ENCODE data around the gene LSM7. TPM values are rescaled to one million over a fixed set of nuclear protein-coding genes. Genes with fewer than 3 reads are reported as not detected.
A peak's percentile ranks its signal among the peaks of the same experiment; 100 is the strongest.
"Not testable (repeated sequence)": the region's sequence is repeated elsewhere in the genome, so short reads cannot be mapped to it uniquely, and the experiment has no call there.

The LSM7 gene
- polyA plus RNA-seq, 10 donors: 51.1 to 113 (median 65.5) TPM

DNA sequence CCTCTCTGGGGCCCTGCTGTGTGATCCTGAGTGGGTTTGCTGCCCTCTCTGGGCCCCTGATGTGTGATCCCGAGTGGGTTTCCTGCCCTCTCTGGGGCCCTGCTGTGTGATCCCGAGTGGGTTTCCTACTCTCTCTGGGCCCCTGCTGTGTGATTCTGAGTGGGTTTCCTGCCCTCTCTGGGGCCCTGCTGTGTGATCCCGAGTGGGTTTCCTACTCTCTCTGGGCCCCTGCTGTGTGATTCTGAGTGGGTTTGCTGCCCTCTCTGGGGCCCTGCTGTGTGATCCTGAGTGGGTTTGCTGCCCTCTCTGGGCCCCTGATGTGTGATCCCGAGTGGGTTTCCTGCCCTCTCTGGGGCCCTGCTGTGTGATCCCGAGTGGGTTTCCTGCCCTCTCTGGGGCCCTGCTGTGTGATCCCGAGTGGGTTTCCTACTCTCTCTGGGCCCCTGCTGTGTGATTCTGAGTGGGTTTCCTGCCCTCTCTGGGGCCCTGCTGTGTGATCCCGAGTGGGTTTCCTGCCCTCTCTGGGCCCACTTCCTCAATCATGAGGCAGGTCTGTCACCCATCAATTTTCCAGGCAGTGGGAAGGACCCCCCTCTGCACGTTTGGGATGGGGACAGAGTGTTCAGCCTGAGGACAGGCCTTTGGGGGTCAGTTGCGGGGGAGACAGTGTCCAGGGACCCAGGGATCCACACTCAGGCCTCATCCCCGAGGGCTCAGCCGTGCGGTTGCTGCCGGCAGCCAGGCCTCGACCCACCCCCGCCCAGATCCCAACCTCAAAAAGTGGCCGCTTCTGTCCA lies 46.9 kb downstream of the LSM7 start:
- not testable (repeated sequence) for DNase-seq

DNA sequence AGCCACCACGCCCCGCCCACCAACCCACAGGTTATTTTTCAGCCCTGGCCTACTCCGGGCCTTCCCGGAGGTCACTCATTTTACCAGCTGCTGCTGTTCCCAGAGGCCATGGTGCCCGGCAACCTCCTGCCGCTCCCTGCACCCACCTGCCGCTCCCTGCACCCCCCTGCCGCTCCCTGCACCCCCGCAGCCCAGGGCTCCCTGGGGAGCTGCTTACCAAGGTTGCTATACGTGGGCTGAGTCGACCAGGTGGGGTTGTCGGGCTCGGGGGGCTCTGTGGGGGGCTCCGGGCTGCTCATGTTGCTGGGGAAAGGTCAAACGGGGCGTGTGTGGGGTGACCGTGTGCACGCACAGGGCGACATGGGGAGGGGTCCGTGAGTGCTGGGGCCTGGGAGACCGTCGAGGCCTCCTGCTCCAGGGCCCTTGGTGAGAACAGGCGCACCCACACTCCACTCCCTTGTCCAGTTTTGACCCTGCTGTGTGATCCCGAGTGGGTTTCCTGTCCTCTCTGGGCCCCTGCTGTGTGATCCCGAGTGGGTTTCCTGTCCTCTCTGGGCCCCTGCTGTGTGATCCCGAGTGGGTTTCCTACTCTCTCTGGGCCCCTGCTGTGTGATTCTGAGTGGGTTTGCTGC lies 47.6 kb downstream of the LSM7 start:
- DNase-seq: no peak

DNA sequence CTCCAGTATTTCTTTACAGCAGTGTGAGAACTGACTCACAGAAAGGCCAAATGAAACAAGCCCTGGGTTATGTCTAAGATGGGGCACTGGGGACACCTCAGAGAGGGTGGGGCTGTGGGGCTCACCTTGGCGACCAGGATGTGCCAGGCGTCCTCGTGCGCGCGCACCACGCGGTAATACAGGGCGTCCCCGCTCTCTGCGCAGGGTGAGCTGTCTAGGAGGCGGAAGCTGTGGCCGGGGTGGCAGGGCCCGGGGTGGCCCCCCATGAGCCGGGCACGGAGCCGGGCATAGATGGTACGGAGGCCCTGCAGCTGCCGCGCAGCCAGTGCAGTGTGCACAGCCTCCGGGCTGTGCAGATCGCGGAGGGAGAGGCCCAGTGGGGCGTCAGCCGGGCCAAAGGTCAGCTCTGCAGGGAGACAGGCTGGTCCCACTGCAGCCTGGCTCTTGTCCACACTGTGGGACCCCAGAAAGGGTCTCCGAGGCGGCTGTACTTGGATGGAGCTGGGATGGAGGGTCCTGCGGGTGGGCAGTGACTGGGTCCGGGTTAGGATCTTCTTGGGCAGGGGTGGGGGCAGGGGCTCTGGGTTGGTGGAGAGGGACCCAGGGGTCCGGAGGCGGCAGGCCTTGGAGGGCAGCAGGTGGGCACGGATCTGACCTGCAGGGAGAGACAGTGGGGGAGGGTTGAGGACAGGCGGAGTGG lies 49.8 kb downstream of the LSM7 start:
- DNase-seq: no peak

DNA sequence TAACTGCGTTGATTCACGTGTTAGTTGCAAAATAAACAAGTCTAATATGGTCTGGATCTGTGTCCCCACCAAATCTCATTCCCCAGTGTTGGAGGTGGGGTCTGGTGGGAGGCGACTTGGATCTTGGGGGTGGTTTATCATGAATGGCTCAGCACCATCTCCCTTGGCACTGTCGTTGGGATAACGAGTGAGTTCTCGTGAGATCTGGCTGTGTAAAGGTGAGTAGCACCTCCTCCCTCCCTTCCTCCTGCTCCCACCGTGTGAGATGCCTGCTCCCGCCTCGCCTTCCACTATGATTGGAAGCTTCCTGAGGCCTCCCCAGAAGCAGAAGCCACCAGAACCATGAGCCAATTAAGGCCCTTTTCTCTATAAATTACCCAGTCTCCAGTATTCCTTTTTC lies 51.2 kb downstream of the LSM7 start:
- DNase-seq: no peak

DNA sequence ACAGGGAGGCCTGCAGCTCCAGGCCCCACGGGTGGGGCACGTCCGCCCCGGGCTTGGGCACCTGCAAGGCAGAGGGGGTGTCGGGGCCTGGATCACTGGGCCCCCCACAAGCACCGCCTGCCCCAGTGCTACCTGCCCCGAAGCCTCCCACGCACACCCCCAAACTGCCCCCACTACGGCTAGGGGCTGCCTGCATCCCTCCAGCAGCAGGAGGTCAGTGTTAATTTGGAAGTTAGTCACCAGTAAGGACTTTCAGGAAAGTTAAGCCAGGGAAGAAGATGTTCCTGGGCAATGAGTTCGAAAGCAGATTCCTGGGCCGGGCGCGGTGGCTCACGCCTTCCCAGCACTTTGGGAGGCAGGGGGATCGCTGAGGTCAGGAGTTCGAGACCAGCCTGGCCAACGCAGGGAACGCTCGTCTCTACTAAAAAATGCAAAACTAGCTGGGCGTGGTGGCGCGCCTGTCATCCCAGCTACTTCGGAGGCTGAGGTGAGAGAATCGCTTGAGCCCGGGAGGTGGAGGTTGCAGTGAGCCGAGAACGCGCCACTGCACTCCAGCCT lies 51.9 kb downstream of the LSM7 start:
- DNase-seq: no peak

DNA sequence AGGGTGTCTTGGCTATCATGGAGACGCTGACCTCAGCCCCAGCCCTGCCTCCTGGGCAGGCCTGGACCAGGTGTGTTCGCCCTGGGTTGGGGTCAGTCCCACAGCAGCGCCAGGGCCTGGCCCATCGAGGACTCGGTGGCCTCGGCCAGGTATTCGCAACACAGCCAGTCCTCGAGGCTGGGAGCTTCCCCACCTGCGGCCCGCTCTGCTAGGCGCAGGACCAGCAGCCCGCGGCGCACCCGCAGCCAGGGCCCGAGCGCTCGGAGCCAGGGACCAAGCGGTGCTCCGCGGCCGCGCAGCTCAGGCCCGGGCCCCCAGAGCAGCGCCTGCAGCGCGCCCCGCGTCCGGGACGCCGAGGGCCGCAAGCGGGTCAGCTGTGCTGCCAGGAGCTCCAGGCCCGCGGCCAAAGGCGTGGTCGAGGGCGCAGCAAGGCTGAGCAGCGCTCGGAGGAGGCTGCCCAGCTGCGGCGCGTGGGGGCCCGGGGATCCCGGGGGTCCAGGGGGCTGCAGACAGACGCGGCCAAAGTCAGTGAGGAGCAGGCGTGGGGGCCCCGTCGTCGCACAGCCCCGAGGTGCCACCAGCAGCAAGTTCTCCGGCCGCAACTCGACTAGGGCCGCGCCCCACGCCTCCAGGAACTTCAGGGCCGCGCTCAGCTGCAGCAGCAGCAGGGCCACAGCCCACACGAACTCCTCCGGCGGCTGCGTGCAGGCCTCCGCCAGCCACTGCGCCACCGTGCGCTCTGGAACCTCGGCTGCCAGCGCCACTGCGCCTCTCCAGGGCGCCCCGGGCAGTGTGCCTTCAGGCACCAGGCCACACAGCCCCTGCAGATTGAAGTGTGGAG lies 52.6 kb downstream of the LSM7 start:
- peak in 1 of 3 donors; percentile 60 for DNase-seq

DNA sequence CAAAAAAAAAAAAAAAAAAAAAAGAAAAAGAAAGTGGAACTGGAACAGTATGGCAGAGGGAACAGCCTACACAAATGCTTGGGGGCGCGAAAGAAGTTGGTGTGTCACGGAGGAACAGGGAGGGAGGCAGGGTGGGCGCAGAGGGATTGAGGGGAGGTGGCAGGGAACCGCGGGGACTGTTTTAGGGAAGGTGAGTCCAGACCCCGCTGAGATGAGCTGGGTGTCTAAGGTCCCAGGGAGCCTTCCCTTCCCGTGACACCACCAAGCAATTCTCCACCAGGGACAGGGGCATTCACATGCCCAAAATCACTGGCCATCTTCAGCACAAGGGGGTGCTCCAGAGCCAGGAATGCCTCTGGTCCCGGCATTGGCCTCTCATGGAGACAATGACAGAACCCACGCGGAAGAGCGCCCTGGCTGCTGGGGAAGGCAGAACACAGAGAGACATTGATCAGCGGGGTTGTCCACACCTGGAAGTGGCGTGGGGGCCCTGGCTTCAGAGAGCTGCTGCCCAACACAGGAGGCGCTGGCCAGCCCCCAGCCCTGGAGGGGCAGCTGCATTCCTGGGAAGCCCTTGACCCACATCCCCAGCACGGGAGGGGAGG lies 53.4 kb downstream of the LSM7 start:
- DNase-seq: peak in 1 of 3 donors; percentile 75

DNA sequence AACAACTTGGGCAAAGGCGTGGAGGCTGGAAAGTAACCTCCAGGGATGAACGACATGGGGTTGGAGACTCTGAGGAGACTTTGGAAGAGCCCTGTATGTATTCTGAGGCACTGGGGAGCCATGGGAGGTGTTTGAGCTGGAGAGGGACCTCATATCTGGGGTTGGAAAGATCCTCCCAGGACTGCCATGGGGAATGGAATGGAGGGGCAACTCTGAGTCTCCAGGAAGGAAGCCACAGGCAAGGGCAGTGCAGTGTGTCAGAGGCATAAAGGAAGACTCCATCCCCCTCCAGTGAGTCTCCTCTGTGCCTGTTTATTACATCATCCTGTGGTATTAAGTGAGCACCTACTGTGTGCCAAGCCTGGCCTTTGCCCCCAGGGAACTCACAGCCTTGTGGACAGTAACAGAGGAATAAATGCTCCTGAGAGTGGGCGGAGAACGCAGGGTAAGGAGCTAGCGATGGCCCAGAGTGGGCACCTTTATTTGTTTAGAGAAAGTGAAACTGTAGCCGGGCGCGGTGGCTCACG lies 54.1 kb downstream of the LSM7 start:
- no peak for DNase-seq

DNA sequence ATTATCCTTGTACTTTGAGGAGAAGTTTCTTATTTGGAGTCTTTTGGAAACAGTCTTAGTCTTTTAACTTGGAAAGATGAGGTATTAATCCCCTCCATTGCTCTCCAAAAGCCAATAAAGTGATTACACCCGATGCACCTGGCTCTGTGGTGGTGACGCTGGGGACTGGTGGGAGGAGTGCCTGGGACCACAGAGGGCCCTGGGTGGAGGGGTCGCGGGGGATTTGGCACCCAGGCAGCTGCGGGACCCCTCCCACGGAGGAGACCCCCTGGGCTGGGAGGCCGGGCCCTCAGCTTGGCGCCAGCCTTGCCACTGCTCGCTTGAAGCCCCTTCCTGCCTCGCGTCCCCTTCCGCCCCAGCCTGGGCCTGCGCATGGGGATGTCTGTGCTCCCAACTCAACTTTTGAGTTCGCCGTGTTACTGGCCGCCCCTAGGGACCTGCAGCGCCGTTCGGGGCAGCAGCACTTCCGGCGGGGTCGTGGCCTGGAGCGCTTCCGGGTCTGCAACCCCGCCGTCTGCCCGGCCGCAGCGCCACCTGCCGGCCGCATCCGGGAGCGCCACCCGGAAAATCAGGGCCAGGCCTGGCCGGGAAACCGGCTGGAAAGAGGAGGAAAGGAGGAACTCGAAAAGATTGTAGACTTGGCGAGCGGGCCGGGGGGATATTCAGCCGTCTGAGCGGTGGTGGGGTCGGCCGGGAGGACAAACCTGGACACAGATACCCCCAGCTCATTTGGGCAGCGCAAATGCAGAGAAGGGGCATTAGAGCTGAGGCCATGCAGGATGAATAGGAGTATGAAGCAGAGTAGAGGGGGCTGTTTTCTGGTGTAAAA lies 54.8 kb downstream of the LSM7 start:
- DNase-seq: peak in 2 of 3 donors; percentile 80 to 88

Other genes starting within 250 kb of the LSM7 start
- gene MOB3A, start 232.3 kb downstream of the LSM7 start, polyA plus RNA-seq (ENCODE audit: insufficient read length in 10 of 10): 10 to 100 TPM; 13.5 to 19.9 (median 15.6) TPM
- 1 to 10 TPM; 1.1 to 3.9 (median 1.7) TPM for gene IZUMO4, start 231.7 kb downstream of the LSM7 start, polyA plus RNA-seq (ENCODE audit: insufficient read length in 10 of 10)
- 10 to 100 TPM; 52.0 to 77.1 (median 62.3) TPM for gene AP3D1, start 177.0 kb downstream of the LSM7 start, polyA plus RNA-seq (ENCODE audit: insufficient read length in 10 of 10)
- 10 to 100 TPM; 17.3 to 22.6 (median 20.4) TPM for gene DOT1L, start 164.7 kb downstream of the LSM7 start, polyA plus RNA-seq (ENCODE audit: insufficient read length in 10 of 10)
- 10 to 100 TPM; 46.6 to 83.3 (median 62.3) TPM for gene PLEKHJ1, start 92.3 kb downstream of the LSM7 start, polyA plus RNA-seq (ENCODE audit: insufficient read length in 10 of 10)
- 10 to 100 TPM; 48.0 to 78.1 (median 59.7) TPM for gene SF3A2, start 91.8 kb downstream of the LSM7 start, polyA plus RNA-seq (ENCODE audit: insufficient read length in 10 of 10)
- gene AMH, start 79.3 kb downstream of the LSM7 start, polyA plus RNA-seq (ENCODE audit: insufficient read length in 10 of 10): 1 to 10 TPM; 1.4 to 6.6 (median 3.0) TPM
- gene JSRP1, start 72.2 kb downstream of the LSM7 start, polyA plus RNA-seq (ENCODE audit: insufficient read length in 10 of 10): 10 to 100 TPM; 46.9 to 73.3 (median 52.7) TPM
- under 1 TPM in 8 of 10 donors, not detected in 2; 0.05 to 0.24 (median 0.09) TPM for gene PEAK3, start 46.4 kb downstream of the LSM7 start, polyA plus RNA-seq (ENCODE audit: insufficient read length in 10 of 10)
- gene LINGO3, start 20.4 kb downstream of the LSM7 start, polyA plus RNA-seq (ENCODE audit: insufficient read length in 10 of 10): under 1 TPM in 4 of 10 donors, not detected in 6; 0.05 to 0.27 (median 0.09) TPM
- 10 to 100 TPM; 18.7 to 52.0 (median 35.8) TPM for gene SPPL2B, start 98 bp upstream of the LSM7 start, polyA plus RNA-seq (ENCODE audit: insufficient read length in 10 of 10)
- gene TMPRSS9, start 31.7 kb upstream of the LSM7 start, polyA plus RNA-seq (ENCODE audit: insufficient read length in 10 of 10): under 1 TPM; 0.11 to 0.64 (median 0.17) TPM
- gene TIMM13, start 99.0 kb upstream of the LSM7 start, polyA plus RNA-seq (ENCODE audit: insufficient read length in 10 of 10): 100 to 1,000 TPM in 2 of 10 donors, 10 to 100 TPM in 8; 56.2 to 113 (median 73.8) TPM
- 100 to 1,000 TPM in 1 of 10 donors, 10 to 100 TPM in 9; 46.0 to 112 (median 63.7) TPM for gene LMNB2, start 128.4 kb upstream of the LSM7 start, polyA plus RNA-seq (ENCODE audit: insufficient read length in 10 of 10)
- 10 to 100 TPM in 7 of 10 donors, 1 to 10 TPM in 3; 5.8 to 34.0 (median 10.3) TPM for gene GADD45B, start 147.5 kb upstream of the LSM7 start, polyA plus RNA-seq (ENCODE audit: insufficient read length in 10 of 10)